Keratinocyte (primary cell): ENCODE measurements around the gene SH2D6. TPM values are rescaled to one million over a fixed set of nuclear protein-coding genes. Genes with fewer than 3 reads are reported as not detected.

Source experiments
- DNase-seq: peaks from one replicate; pipeline ENCODE4 v3.0.0-alpha.2; 2011; ENCODE audit warnings: low read depth, missing footprints, low spot score
- FAIRE-seq: peaks from 2 replicates; lab custom pipeline; 2011; peaks lifted over from hg19 to GRCh38; lab: Jason Lieb, UNC
- H2AFZ ChIP-seq: 2 replicates; pipeline ENCODE4 v1.6.0; 2012; ENCODE audit warnings: low read length, control low read depth, inconsistent platforms; ENCODE audit not compliant: control insufficient read depth
- H3K27ac ChIP-seq: 2 replicates; pipeline ENCODE4 v1.5.1; 2011; ENCODE audit warnings: low read length; ENCODE audit not compliant: control insufficient read depth, insufficient read depth
- H3K27me3 ChIP-seq: 3 replicates; pipeline ENCODE4 v1.6.0; 2011; ENCODE audit warnings: low read length; ENCODE audit not compliant: control insufficient read depth, insufficient read depth; ENCODE audit errors: extremely low read depth
- H3K36me3 ChIP-seq, 2 experiments: 2 replicates in 1 of 2; 3 replicates in 1 of 2; pipeline ENCODE4 v1.5.1; 2011; ENCODE audit warnings: low read length in 2 of 2, mild to moderate bottlenecking in 1 of 2; ENCODE audit not compliant: control insufficient read depth in 2 of 2, insufficient read depth in 2 of 2; ENCODE audit errors: extremely low read depth in 1 of 2
- H3K4me1 ChIP-seq: 3 replicates; pipeline ENCODE4 v1.5.1; 2011; ENCODE audit warnings: low read length; ENCODE audit not compliant: control insufficient read depth, insufficient read depth; ENCODE audit errors: extremely low read depth
- H3K4me2 ChIP-seq: 3 replicates; pipeline ENCODE4 v1.6.0; 2011; ENCODE audit warnings: low read depth, low read length; ENCODE audit not compliant: control insufficient read depth, insufficient read depth; ENCODE audit errors: extremely low read depth
- H3K4me3 ChIP-seq, 3 experiments: fragments of 200-600 bp in 1 of 3; sonication (generic) in 1 of 3; 2 replicates in 2 of 3; 3 replicates in 1 of 3; pipeline ENCODE4 v1.5.1; 2011 to 2016; ENCODE audit warnings: low read length in 3 of 3, mild to moderate bottlenecking in 3 of 3, control low read depth in 2 of 3, inconsistent platforms in 1 of 3, low read depth in 1 of 3, mixed read lengths in 1 of 3, mixed run types in 1 of 3, moderate library complexity in 1 of 3; ENCODE audit not compliant: control insufficient read depth in 2 of 3, insufficient read depth in 2 of 3; ENCODE audit errors: extremely low read depth in 1 of 3
- H3K79me2 ChIP-seq: 2 replicates; pipeline ENCODE4 v1.6.0; 2012; ENCODE audit warnings: low read length; ENCODE audit not compliant: control insufficient read depth, insufficient read depth
- H3K9ac ChIP-seq: 3 replicates; pipeline ENCODE4 v1.6.0; 2011; ENCODE audit warnings: low read length; ENCODE audit not compliant: control insufficient read depth, insufficient read depth; ENCODE audit errors: extremely low read depth
- H3K9me1 ChIP-seq: 3 replicates; pipeline ENCODE4 v1.6.0; 2011; ENCODE audit warnings: low read length; ENCODE audit not compliant: control insufficient read depth, insufficient read depth; ENCODE audit errors: extremely low read depth
- H3K9me3 ChIP-seq: 2 replicates; pipeline ENCODE4 v1.5.1; 2012; ENCODE audit warnings: low read depth, low read length; ENCODE audit not compliant: control insufficient read depth
- H4K20me1 ChIP-seq: 3 replicates; pipeline ENCODE4 v1.6.0; 2011; ENCODE audit warnings: low read length; ENCODE audit not compliant: control insufficient read depth, insufficient read depth; ENCODE audit errors: extremely low read depth
- CTCF ChIP-seq, 3 experiments: IDR thresholded peaks in 1 of 3; conservative IDR thresholded peaks in 1 of 3; optimal IDR thresholded peaks in 1 of 3; 2 replicates in 2 of 3; 3 replicates in 1 of 3; pipeline versions ENCODE3 to v1.5.1; 2011; ENCODE audit warnings: low read length in 3 of 3, mild to moderate bottlenecking in 3 of 3, moderate library complexity in 2 of 3, control low read depth in 1 of 3, inconsistent platforms in 1 of 3; ENCODE audit not compliant: insufficient read depth in 2 of 3; ENCODE audit errors: extremely low read depth in 1 of 3
- EZH2 ChIP-seq: IDR thresholded peaks from one replicate; pipeline ENCODE4 v1.6.1; 2012; ENCODE audit warnings: inconsistent platforms, mild to moderate bottlenecking, low read length, moderate library complexity
- dilution Hi-C: fragments of 300-500 bp; cut with MboI; formaldehyde crosslinking; loops from one replicate; pipeline ENCODE4 v1.7.0; 2020; ENCODE audit warnings: low sequenced_read_pairs; ENCODE audit not compliant: extremely low pct_ligation_motif_present
- polyA plus RNA-seq, 5 experiments: library from polyadenylated mRNA; depleted of rRNA in 3 of 5; stranded (reverse) in 3 of 5; stranded (forward) in 1 of 5; unstranded in 1 of 5; fragments of >200 nt; gene quantifications; 1 replicate in 1 of 5; 2 replicates in 3 of 5; 3 replicates in 1 of 5; pipeline versions ENCODE4 v1.2.1 to v1.2.3, GENCODE V29; 2011 to 2012; ENCODE audit warnings: missing spikeins in 2 of 5, low read depth in 1 of 5, low replicate concordance in 1 of 5

SH2D6 gene
- polyA plus RNA-seq, 1 donor (not counting 4 experiments of a cell fraction or from before 2014, with no cell fraction given), result 0.10 TPM

- FAIRE-seq (no peak), DNase-seq (no peak)
- no peaks in the 10 kb centered on the region for H4K20me1 ChIP-seq
- no peak overlapping the region for H3K9ac ChIP-seq
- H3K9me3 ChIP-seq, result no peaks in the 10 kb centered on the region
- H2AFZ ChIP-seq, result no peak overlapping the region
- H3K27ac ChIP-seq, result no peak overlapping the region
- H3K36me3 ChIP-seq, result peaks cover 26 to 30% of the 10 kb centered on the region in 2 experiments
- H3K79me2 ChIP-seq, result peaks cover 38% of the 10 kb centered on the region
- no peak overlapping the region for H3K4me2 ChIP-seq
- dilution Hi-C loops, result no loop called here
- H3K4me3 ChIP-seq, result no peak overlapping the region
- no peaks in the 10 kb centered on the region for H3K9me1 ChIP-seq
- H3K27me3 ChIP-seq, result no peaks in the 10 kb centered on the region
- H3K4me1 ChIP-seq, result peaks cover 8% of the 10 kb centered on the region
- TF ChIP-seq EZH2, result no peak
- TF ChIP-seq CTCF (optimal IDR thresholded peaks at IDR 0.05 in 1 of 3, IDR thresholded peaks at IDR 0.05 in 1 of 3, conservative IDR thresholded peaks at IDR 0.05 in 1 of 3; ENCODE audit: extremely low read depth in 1 of 3, insufficient read depth in 2 of 3, low read length in 3 of 3), result no peak
Observed at GRCh38 chr2:85401464-85401805, 17.1 kb upstream of the SH2D6 start.

- TF ChIP-seq EZH2 (no peak), CTCF (optimal IDR thresholded peaks at IDR 0.05 in 1 of 3, IDR thresholded peaks at IDR 0.05 in 1 of 3, conservative IDR thresholded peaks at IDR 0.05 in 1 of 3; ENCODE audit: extremely low read depth in 1 of 3, insufficient read depth in 2 of 3, low read length in 3 of 3) (no peak)
- Histone ChIP-seq H3K9ac (no peak overlapping the region), H3K36me3 (peaks cover 26% of the 10 kb centered on the region in 2 experiments), H4K20me1 (no peaks in the 10 kb centered on the region), H3K9me1 (no peaks in the 10 kb centered on the region), H3K27ac (no peak overlapping the region), H3K4me2 (no peak overlapping the region), H2AFZ (no peak overlapping the region), H3K79me2 (peaks cover 41% of the 10 kb centered on the region), H3K4me3 (no peak overlapping the region), H3K9me3 (no peaks in the 10 kb centered on the region), H3K27me3 (no peaks in the 10 kb centered on the region), H3K4me1 (peaks cover 5% of the 10 kb centered on the region)
- FAIRE-seq (no peak), DNase-seq (no peak)
- dilution Hi-C loops, result no loop called here
Observed at GRCh38 chr2:85401844-85402243, 16.7 kb upstream of the SH2D6 start.
